Adrenal gland (tissue), 5 donors: ENCODE data around the gene CCNY.

Source experiments
- CTCF ChIP-seq, 6 experiments: fragments of 450-650 bp in 4 of 6; fragments of 200-600 bp in 2 of 6; sonication (generic) in 1 of 6; IDR thresholded peaks; 1 replicate in 5 of 6; 2 replicates in 1 of 6; pipeline versions ENCODE4 v1.5.1 to v1.8.0; 2016 to 2021; ENCODE audit warnings: antibody characterized with exemption in 6 of 6, mild to moderate bottlenecking in 2 of 6, moderate library complexity in 1 of 6
- POLR2A ChIP-seq, 2 donors: fragments of 450-650 bp; IDR thresholded peaks; one replicate each; pipeline ENCODE4 v1.6.1; 2017; ENCODE audit warnings: antibody characterized with exemption in 2 of 2, mild to moderate bottlenecking in 2 of 2, moderate library complexity in 1 of 2
- donor health status: DM: no; HTN: no; CAD: no.

DNA sequence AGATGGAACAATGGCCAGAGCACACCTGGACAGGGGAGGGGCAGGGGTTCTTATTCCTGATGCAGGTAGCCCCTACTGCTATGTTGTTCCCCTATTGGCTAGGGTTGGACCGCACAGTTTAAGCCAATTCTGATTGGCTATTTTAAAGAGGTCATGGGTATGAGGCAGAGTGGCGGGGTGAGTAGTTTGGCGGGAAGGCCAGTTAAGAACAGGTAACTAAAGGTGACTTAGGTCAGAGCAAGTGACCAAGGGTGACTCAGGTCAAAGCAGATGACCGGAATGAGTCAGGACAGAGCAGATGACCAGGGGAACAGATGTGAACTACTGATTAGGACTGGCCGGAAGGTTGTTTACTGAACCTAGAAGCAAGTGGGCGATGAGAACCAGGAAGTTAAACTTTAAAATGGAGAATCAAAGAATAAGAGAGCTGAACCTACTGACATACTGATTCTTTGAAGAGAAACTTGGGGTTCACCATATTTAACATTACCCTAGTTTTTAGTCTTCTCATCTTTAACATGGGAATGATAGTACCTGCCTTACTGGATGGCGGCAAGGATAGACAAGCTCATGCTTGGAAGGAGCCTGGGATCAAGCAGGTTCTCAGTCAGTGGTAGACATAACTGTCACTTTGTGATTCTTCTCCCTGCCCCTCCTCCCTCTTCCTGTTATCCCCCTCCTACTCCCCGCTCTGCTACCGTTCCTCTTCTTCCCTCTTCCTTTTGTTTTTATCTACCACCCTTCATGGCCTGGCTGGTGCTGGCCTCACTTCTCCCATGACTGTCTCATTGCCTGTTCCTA lies 55.0 kb downstream of the CCNY start:
- no peak for TF ChIP-seq CTCF (IDR thresholded peaks at IDR 0.05)
- TF ChIP-seq POLR2A (IDR thresholded peaks at IDR 0.05), result no peak
